ENCODE results near the gene KRTAP13-4. TPM values are rescaled to one million over a fixed set of nuclear protein-coding genes. Genes with fewer than 3 reads are reported as not detected.

Gene KRTAP13-4
- total RNA-seq, 1 experiment from 2014 or later: not detected

GRCh38 chr21:30444204-30444603, 14.2 kb downstream of the KRTAP13-4 start:
- intact Hi-C loops (cut with micrococcal nuclease; ENCODE audit: unreplicated experiment): no loop called here
- no peak for TF ChIP-seq CTCF (IDR thresholded peaks at IDR 0.05; ENCODE audit: insufficient read depth in 1 of 2, low read depth in 1 of 2, low read length in 1 of 2, severe bottlenecking in 1 of 2, unreplicated experiment in 1 of 2)
- H3K4me1 ChIP-seq: peaks cover 10% of the 10 kb centered on the region
- no peaks in the 10 kb centered on the region for H3K9me3 ChIP-seq
- H3K27ac Mint-ChIP-seq (ENCODE audit: unreplicated experiment): no peak overlapping the region
- no peak overlapping the region for H3K4me3 ChIP-seq (ENCODE audit: low read depth, low read length)
- no peaks in the 10 kb centered on the region for H3K27me3 ChIP-seq (replicated peaks; ENCODE audit: control insufficient read depth, insufficient read depth, low read length)
- ChIA-PET CTCF (no interaction called here), POLR2A (no interaction called here)
- no TSS peak for BruUV-seq (replicated peaks)
- H3K9me3 Mint-ChIP-seq (ENCODE audit: unreplicated experiment): no peaks in the 10 kb centered on the region
- no peak overlapping the region for H3K4me3 Mint-ChIP-seq (ENCODE audit: unreplicated experiment)
- no peaks in the 10 kb centered on the region for H3K27me3 Mint-ChIP-seq (ENCODE audit: insufficient read depth, unreplicated experiment)
- no peaks in the 10 kb centered on the region for H3K36me3 Mint-ChIP-seq (ENCODE audit: insufficient read depth, unreplicated experiment)
- H3K4me1 Mint-ChIP-seq (ENCODE audit: low read depth, unreplicated experiment): peaks cover 7% of the 10 kb centered on the region
- H3K36me3 ChIP-seq (ENCODE audit: control insufficient read depth, insufficient read depth, low read length): no peaks in the 10 kb centered on the region
- DNase-seq: no peak

GRCh38 chr21:30447056-30447455, 17.0 kb downstream of the KRTAP13-4 start:
- Histone ChIP-seq H3K27me3 (replicated peaks; ENCODE audit: control insufficient read depth, insufficient read depth, low read length) (no peaks in the 10 kb centered on the region), H3K36me3 (ENCODE audit: control insufficient read depth, insufficient read depth, low read length) (no peaks in the 10 kb centered on the region), H3K9me3 (no peaks in the 10 kb centered on the region), H3K4me1 (peaks cover 10% of the 10 kb centered on the region), H3K4me3 (ENCODE audit: low read depth, low read length) (no peak overlapping the region)
- Mint-ChIP-seq H3K36me3 (ENCODE audit: insufficient read depth, unreplicated experiment) (no peaks in the 10 kb centered on the region), H3K4me1 (ENCODE audit: low read depth, unreplicated experiment) (peaks cover 7% of the 10 kb centered on the region), H3K27me3 (ENCODE audit: insufficient read depth, unreplicated experiment) (no peaks in the 10 kb centered on the region), H3K9me3 (ENCODE audit: unreplicated experiment) (no peaks in the 10 kb centered on the region), H3K27ac (ENCODE audit: unreplicated experiment) (no peak overlapping the region), H3K4me3 (ENCODE audit: unreplicated experiment) (no peak overlapping the region)
- POLR2A ChIA-PET: no interaction called here
- no TSS peak for BruUV-seq (replicated peaks)
- TF ChIP-seq CTCF (IDR thresholded peaks at IDR 0.05; ENCODE audit: insufficient read depth in 1 of 2, low read depth in 1 of 2, low read length in 1 of 2, severe bottlenecking in 1 of 2, unreplicated experiment in 1 of 2): no peak
- DNase-seq: no peak
- CTCF ChIA-PET: no interaction called here
- intact Hi-C loops (cut with micrococcal nuclease; ENCODE audit: unreplicated experiment): no loop called here

- no peaks in the 10 kb centered on the region for H3K27me3 ChIP-seq (replicated peaks; ENCODE audit: control insufficient read depth, insufficient read depth, low read length)
- Mint-ChIP-seq H3K4me1 (ENCODE audit: low read depth, unreplicated experiment) (no peaks in the 10 kb centered on the region), H3K36me3 (ENCODE audit: insufficient read depth, unreplicated experiment) (no peaks in the 10 kb centered on the region), H3K27ac (ENCODE audit: unreplicated experiment) (no peak overlapping the region), H3K9me3 (ENCODE audit: unreplicated experiment) (no peaks in the 10 kb centered on the region), H3K4me3 (ENCODE audit: unreplicated experiment) (no peak overlapping the region), H3K27me3 (ENCODE audit: insufficient read depth, unreplicated experiment) (no peaks in the 10 kb centered on the region)
- H3K4me3 ChIP-seq (ENCODE audit: low read depth, low read length): no peak overlapping the region
- H3K4me1 ChIP-seq: peaks cover 2% of the 10 kb centered on the region; the same call in 1 of the 2 replicates
- intact Hi-C loops (cut with micrococcal nuclease; ENCODE audit: unreplicated experiment): no loop called here
- no TSS peak for BruUV-seq (replicated peaks)
- no peak for TF ChIP-seq CTCF (IDR thresholded peaks at IDR 0.05; ENCODE audit: insufficient read depth in 1 of 2, low read depth in 1 of 2, low read length in 1 of 2, severe bottlenecking in 1 of 2, unreplicated experiment in 1 of 2)
- CTCF ChIA-PET: interaction anchor here (0.6 kb wide), 1 partner anchor 110 kb away, joined by 3 read pairs; no protein-coding TSS in a partner anchor
- no peak for DNase-seq
- H3K36me3 ChIP-seq (ENCODE audit: control insufficient read depth, insufficient read depth, low read length): no peaks in the 10 kb centered on the region
- no peaks in the 10 kb centered on the region for H3K9me3 ChIP-seq
- POLR2A ChIA-PET: no interaction called here
Measured at GRCh38 chr21:30448514-30448913, 18.5 kb downstream of the KRTAP13-4 start.

Measured in Caco-2 (cell line).